ENCODE measurements around the gene MBD6. TPM values are rescaled to one million over a fixed set of nuclear protein-coding genes. Genes with fewer than 3 reads are reported as not detected.
A peak's percentile ranks its signal among the peaks of the same experiment; 100 is the strongest.

MBD6 gene
- total RNA-seq, 1 donor from 2014 or later = 177 TPM

DNA sequence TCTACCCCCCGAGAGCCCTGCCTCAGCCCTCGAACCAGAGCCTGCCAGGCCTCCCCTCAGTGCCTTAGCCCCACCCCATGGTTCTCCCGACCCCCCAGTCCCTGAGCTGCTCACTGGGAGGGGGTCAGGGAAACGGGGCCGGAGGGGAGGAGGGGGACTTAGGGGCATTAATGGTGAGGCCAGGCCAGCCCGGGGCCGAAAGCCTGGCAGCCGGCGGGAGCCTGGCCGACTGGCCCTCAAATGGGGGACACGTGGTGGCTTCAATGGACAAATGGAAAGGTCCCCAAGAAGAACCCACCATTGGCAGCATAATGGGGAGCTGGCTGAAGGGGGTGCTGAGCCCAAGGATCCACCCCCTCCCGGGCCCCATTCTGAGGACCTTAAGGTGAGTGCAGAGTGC, 5.6 kb downstream of the MBD6 start:
- no peak for DNase-seq (ENCODE audit: low spot score)

DNA sequence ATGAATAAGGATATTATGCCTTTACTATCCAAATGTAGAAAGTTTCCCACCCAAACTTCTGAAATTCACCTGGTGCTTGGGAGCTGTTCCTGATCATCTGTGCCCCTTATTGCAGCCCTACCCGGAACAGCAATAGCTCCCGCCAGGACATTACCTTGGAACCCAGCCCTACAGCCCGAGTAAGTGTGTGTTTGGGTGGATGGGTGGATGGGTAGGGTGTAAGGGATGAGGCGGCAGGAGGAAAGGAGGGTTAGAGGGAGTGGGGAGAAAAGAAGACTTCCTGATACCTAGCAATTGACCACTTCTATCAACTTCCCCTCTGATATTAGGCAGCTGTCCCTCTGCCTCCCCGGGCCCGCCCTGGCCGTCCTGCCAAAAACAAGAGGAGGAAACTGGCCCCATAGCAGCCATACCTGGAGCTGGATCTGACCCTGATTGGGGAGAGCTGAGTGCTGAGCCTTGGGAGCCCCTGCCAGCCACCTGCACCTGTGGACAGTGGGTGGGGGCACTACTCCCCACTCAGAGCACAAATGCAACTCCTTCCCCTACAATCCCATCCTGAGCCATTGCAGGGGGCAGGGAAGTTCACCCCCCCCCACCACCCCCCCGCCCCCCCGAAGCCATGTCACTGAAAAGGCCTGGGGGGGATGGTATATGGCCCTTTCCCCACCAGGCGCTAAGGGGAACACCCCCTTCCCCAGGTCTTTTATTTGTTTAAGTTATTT, 6.4 kb downstream of the MBD6 start:
- no peak for DNase-seq (ENCODE audit: low spot score)

DNA sequence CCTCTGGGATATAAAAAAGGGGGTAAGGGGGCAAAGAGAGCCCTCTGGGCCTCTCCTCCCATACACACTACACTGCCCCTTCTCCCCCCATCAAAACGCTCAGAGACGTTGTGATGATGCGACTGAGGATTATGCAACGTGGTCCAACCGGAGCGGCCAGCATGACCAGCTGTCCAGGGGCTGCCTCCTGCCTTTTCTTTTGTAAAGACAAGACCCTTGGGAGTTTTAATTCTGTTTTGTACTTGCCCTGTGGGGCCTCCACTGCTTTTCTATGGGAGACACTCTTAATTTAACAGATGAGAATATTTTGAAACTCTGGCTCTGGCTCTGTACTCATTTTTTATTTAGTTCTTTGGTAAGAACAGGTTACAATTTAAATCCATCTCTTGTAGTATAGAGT, 7.2 kb downstream of the MBD6 start:
- no peak for DNase-seq (ENCODE audit: low spot score)

DNA sequence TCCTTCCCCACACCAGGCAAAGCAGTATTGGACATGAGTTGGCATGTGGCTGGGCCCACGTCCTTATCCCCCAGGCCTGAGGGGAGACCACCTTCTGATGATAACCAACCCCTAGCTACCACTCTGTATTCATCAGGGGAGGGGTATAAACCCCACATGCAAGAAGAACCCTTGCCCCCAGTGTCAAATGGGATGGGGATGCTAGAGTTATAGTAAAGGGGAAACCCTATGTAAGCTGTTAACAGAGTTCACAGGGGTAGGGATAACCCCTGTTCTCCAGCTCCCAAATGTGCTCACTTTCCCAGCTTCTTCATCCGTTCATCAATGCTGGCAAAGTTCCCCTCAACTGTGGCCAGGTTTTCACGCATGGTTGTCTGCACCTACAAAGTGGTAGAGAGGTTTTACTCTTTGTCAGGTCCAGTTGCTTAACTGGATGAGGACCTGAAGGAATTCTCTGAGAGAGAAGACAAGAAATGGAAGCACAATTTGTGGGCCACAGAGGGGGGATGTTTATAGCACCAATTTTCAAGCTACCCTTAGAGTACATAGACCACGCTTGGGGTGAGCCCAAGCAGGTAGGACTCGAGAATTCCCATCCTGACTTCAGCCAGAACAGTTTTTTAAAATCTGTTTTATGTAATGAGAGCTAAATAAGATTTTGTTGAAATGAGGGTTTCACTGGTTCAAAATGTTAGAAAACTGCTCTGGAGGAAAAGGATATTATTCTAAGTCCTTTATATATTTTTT, 7.9 kb downstream of the MBD6 start:
- no peak for DNase-seq (ENCODE audit: low spot score)

DNA sequence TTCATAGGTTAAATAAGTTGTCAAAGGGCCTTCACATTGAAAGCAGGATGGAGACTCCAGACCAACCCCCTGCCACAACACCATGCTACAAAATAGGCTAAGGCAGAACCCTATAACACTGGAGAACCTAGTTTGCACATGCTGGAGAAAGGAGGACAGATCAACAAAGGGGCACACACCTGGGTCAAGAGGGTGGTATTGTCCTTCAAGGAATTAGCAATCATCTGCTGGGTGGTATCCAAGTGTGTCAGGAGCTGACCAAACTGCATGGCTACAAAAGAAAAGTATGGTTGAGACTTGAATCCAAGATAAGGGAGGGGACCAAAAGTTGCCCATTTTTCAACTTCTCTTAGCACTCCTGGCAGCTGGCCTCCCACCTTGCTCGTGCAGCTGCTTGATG, 9.2 kb downstream of the MBD6 start:
- DNase-seq (ENCODE audit: low spot score) = no peak

DNA sequence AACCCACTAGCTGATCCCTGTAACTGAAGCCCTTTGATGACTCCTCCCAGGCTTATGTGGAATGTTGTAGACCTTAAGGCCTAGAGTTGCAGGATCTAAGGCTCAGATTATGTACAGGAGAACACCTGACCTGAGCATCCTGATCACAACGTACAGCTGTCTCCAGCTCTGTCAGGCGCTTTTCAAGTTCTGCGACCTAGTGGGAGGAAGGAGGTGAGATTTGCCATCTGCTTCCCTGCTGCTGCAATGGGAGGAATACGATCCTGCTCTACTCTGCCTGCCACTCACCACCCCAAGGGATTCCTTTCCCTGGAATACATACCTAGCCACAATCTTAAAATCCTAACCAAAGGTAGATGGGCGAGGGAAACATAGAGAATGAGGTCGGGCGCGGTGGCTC, 10.5 kb downstream of the MBD6 start:
- DNase-seq (ENCODE audit: low spot score) = no peak

DNA sequence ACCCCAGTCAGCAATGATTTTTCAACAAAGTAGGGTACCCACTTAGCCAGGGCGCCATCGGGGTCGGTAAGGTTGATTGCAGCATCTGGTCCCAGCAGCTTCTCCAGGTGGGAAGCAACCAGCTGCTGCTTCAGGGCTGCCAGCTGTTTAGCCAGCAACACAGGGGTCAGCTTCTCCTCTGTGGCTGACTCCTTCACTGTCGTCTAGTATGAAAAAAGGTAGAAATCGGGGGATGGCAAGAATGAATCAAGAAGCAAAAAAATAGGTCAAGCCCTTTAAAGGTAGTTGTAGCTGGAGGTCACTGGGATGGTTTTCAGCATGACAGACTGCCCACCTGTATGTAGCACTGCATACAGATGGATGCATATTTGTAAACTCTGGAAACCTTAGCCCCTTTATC, 11.6 kb downstream of the MBD6 start:
- DNase-seq (ENCODE audit: low spot score) = no peak

DNA sequence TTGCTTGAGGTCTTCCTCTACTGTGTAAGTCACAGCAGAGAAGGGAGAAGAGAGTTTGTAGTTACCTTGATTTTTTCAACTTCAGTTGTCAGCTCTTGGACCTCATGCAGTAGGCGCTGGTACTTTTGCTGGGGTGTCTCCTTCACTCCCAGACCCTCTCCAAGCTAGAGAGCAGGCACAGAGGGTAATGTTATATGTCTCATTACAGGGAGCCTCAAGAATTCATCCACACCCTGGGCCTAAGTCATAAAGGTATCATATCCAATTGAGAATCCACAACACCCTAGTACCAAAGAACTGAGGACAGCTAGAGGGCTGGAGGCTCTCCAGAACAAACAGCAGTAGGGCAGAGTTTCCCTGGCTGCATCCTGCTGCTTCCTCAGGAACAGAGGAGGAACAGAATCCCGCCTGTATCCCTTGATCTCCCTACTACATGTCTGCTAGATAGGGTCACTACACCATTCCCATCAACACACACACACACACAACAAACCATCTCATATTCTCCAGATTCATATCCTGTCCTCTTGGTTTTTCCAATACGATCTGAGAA, 12.4 kb downstream of the MBD6 start:
- DNase-seq (ENCODE audit: low spot score) = no peak

DNA sequence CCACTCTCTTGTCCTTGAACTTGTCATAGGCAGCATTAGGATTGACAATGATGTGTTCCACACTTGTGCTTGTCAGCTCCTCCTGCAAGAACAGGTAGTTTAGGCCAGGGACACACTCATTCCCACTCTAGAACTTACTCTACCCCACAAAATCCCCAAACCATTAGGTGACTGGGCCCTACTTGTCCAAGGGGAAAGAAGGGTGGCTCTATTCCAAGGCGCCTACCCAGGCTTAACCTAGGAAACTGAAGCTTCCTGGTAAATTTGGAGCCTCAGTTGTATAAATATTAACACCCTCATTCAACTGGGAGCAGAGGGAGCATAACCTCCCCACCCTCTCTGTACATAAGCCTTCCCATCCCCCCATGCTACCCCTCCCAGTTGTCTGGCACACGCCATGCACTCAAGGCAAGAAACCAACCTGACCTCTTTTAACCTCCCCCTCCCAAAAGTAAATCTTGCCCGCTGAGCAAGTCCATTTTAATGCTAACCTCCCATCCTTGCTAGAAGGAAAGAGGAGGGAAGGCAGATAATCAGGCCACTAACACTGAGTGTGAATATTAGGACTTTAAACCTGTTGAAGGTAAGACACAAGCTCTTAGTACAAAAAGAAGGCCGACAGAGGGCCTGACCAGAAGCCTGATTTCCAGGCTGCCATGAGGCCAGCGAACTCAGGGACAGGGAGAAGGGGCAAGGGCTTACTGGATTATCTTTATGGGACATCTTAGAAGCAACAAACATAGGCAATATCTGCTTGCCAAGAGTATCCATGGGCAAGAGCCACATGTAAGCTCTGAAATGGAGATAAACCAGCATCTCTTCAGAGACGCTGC, 13.4 kb downstream of the MBD6 start:
- DNase-seq (ENCODE audit: low spot score) = no peak

DNA sequence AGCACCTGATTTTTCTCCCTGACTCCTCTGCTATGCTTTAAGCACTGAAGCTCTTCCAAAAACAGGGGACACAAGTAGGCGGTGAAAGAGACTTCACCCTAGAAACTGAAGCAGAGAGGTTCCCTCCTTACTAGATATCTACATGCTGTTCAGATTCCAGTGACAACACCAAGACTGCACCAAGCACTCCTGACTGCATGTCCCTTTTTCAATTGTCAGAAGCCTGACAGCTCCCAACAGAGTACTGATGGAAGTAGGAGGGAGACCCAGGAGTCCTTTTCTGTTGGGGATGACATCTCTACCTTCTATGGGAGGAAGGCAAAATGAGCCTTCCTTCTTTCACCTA, 13.9 kb downstream of the MBD6 start:
- no peak for DNase-seq (ENCODE audit: low spot score)

DNA sequence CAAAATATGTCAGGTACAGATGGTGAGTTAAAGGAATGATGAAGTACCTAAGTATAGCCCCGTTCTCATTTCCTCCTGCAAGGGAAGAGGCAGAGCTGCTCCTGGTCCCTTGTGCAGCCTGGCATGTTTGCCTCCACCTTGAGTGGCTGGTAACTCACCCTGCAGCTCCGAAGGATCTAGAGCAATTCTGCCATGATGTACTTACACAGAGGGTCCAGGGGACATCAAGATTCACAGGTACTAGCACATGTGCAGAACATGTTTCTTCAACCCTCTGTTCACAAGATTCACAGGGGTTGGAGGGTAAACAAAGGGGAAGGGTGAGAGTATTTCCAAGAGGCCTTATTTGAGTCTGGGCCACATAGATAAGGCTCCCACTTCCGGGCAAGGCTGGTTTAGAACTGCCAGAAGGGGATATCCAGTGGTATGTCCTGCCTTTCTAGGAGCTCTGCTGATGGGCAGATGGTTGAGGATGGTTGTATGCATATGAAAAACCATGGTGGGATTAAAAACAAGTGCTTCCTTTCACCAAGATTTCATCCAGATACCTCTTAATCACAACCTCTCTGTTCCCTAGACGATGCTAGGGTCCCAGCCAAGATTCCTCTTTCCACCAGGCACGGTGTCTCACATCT, 16.6 kb downstream of the MBD6 start:
- no peak for DNase-seq (ENCODE audit: low spot score)

DNA sequence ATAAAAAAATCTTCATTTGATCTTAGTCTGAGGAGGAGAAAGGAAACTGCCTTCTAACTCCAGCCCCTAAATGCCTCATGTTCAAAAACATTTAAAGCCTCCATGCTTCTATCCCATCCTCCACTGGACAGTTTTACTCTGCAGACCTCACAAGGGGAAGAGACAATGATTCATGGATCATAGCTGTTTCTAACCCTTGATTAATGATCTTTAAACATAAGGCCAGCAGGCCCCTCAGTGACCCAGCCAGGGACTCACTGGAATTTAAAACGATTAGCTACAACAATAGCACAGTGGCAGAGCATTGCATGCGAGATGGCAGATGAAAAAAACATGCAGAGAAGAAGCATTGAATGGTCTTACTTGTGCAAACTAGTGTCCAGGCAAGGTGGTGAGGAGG, 18.4 kb downstream of the MBD6 start:
- no peak for DNase-seq (ENCODE audit: low spot score)

DNA sequence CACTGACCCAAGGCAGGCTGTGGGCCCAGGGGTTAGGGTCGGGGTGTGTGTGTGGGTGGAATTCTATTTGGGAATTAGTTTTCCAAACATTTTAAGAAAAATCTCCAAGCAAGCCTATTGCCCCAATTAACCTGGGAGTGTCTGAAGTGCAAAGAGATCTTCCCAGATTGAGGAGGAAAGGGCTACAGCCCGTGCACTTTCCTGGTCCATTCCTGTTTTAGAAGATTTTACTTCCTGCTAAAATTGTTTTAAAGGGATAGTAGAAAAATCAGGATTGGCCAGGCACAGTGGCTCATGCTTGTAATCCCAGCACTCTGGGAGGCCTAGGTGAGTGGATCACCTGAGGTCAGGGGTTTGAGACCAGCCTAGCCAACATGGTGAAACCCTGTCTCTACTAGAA, 19.1 kb downstream of the MBD6 start:
- no peak for DNase-seq (ENCODE audit: low spot score)

DNA sequence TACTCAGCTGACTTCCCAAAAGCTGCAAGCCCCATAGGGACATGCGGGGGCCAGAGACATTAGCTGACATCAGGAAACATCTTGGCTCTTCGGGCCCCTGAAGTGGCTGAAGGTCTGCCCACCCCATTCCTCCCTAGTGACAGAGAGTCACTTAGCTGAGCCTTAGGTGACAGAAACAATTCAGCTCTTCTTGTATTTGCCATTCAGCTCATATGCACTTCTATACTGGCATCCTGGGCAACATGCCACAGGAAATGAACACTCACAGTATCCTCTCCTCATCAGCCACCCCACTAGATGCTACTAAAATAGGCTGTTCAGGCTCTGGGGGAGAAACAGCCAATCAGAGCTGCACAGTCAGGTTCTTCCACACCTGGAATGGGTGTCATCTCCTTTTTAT, 21.0 kb downstream of the MBD6 start:
- no peak for DNase-seq (ENCODE audit: low spot score)

DNA sequence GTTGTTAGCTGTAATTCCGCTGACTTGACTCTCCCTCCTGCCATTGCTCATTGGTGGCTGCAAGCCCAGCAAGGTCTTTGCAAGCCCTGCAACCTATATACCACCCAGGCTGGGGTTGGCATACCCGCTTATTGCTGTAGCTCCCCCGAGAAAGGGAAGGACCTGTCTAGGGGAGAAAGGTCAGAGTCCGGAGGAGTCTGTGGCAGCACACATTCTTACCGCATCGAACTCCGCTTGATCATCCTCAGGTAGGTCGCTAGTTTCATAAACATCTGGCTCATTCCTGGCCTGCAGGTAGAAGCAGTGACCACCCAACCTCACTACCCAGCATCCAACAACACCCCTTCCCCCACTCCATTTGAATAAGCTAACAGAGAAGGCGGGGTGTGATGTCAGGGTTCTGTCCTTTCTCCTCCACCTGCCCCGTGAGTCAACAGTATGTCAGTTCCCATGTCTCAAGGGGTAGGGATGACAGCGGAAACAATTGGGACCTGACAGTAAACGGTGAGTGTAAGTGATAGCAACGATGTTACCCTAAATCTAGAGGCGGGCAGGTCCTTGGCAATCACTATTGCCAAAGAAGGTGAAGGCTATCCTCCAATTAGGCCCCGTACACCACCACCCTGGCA, 23.3 kb downstream of the MBD6 start:
- DNase-seq (ENCODE audit: low spot score) = no peak

DNA sequence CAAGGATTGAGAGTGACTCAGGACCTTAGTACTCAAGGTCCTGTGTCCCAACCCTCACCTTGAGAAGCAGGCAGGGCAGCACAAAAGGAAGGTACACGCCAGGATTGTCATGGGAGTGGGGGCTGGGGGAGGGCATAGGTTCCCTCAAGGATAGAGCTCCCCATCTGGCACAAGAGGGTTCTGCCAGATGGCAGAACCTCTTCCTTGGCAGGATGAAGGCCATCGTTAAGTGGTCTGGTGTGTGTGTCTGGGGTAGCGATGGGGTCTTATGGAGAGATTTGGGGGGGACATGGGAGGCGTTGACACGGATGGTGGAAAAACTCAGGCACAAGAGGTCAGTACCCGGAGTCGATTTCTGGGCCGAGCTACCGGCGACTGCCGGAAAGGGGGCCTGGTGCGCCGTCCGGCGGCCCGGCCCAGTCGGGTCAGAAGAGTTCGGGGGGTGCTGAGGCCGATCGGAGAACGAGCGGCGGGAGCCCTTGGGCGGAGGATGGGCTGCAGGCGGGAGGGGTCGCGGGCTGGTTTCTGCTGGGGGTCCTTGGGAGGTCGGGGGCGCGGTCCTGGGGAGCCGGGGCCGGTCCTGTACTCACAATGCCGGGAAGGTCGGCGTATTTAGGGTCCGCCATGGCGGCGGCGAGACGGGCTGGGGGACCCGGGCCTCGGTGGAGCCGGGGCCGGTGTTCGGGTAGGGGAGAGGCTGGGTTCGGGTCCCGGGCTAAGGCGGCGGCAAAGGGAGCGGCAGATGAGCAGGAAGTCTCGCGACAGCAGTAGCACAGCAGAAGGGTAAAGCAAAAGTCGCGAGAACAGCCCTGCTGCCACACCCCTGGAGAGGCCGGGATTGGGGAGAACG, 24.0 kb downstream of the MBD6 start, which contains the start of gene DCTN2:
Gene DCTN2 (minus strand): TSS at position 755 of the 850 bp plus-strand sequence. CDS start 129 bp downstream, at position 626.
- peak; percentile 97 for DNase-seq (ENCODE audit: low spot score)

DNA sequence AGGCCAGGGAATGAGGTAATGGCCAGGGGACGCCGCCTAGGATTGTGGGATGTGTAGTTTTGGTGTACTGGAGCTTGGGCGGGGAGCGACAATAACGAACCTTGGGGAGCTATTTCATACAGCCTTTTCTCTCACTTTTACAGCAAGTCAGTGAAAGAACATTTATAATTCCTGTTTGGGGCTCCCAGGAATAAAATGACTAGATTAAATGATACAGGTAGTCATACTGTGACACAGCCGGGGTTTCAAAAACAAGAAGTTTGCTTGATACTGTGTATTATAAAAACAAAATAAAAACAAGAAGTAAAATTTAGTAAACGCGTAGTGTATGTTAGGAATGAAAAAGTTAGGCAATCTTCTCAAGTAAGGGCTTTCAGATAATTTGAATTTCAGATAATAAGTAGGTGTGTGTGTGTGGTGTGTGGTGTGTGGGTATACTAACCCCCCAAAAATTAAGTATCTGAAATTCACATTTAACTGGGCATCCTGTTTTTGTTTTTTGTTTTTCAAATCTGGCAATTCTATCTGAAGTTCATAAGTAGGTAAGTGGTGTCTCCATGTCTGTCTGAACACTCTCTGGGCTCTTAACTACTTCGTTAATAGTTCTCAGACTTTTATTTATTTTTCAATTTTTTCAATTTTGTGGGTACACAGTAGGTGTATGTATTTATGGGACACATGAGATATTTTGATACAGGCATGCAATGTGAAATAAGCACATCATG, 24.8 kb downstream of the MBD6 start:
- DNase-seq (ENCODE audit: low spot score) = no peak

DNA sequence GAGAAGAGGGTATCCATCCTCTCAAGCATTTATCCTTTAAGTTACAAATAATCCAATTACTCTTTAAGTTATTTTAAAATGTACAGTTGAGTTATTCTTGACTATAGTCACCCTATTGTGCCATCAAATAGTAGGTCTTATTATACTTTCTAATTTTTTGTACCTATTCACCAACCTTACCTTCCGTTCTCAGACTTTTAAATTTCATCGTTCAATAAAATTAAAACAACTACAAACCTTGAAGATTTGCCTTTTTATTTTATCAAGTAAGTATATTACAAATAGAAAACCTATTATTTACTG, 25.3 kb downstream of the MBD6 start:
- no peak for DNase-seq (ENCODE audit: low spot score)

DNA sequence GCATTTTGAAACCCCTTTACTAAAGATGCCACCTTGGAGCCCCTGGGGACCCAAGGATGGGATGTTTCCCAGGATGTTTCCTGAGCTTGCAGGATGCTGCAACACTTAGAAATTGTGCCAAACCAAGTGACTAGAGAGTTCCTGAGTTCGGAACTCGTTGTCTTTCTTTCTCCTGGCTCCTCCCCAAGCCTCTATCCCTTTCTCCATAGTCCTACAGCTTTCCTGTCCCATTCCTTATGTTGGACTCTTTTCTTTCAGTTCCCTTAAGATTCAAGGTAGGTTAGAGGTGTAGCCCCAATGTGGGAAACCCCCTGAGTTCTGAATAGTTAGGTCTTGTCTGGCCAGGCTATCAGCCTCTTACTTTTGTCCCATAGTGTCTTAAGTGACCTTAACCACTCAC, 25.9 kb downstream of the MBD6 start:
- no peak for DNase-seq (ENCODE audit: low spot score)
